SK-N-SH (cell line): Measurements from ENCODE around the gene GFPT2. TPM values are rescaled to one million over a fixed set of nuclear protein-coding genes. Genes with fewer than 3 reads are reported as not detected.

Experiments
- CTCF ChIA-PET: fragments of 300-600, 350-600 bp; formaldehyde crosslinking; extraction: SDS; loops from one replicate; lab custom pipeline; 2021; lab: Yijun Ruan, JAX
- POLR2A ChIA-PET: fragments of 350-600 bp; sonication (Branson Sonifier 250); formaldehyde crosslinking; extraction: SDS; loops from one replicate; lab custom pipeline; 2020; ENCODE audit warnings: antibody characterized with exemption, inconsistent platforms; lab: Yijun Ruan, JAX
- DNase-seq: peaks from one replicate; pipeline ENCODE4 v3.0.0; 2012
- H2AFZ ChIP-seq: fragments of 200-600 bp; sonication (generic); 2 replicates; pipeline ENCODE4 v1.8.1; 2016; ENCODE audit warnings: antibody characterized with exemption, mild to moderate bottlenecking, low read depth
- H3F3A ChIP-seq: fragments of 200-600 bp; sonication (generic); replicated peaks from 2 replicates; pipeline ENCODE3; 2016; ENCODE audit warnings: antibody characterized with exemption, mild to moderate bottlenecking; ENCODE audit not compliant: insufficient read depth
- H3K27ac ChIP-seq, 2 experiments: fragments of 200-500 bp in 1 of 2; fragments of 200-600 bp in 1 of 2; sonication (Bioruptor generic) in 1 of 2; sonication (generic), shearing (Covaris generic) in 1 of 2; 2 replicates each; pipeline versions ENCODE4 v1.5.1 to v1.6.1; 2014 to 2016; ENCODE audit warnings: low read depth in 2 of 2, inconsistent platforms in 1 of 2, low read length in 1 of 2, mild to moderate bottlenecking in 1 of 2, mixed read lengths in 1 of 2
- H3K27me3 ChIP-seq: fragments of 200-600 bp; sonication (generic), shearing (Covaris generic); 2 replicates; pipeline ENCODE4 v1.6.1; 2016; ENCODE audit warnings: mixed run types; ENCODE audit not compliant: insufficient read depth
- H3K36me3 ChIP-seq, 2 experiments: fragments of 200-500 bp in 1 of 2; fragments of 200-600 bp in 1 of 2; sonication (Bioruptor generic) in 1 of 2; sonication (generic) in 1 of 2; replicated peaks in 1 of 2; 2 replicates each; pipeline versions ENCODE3 to v1.5.1; 2014 to 2016; ENCODE audit warnings: low read length in 1 of 2, mild to moderate bottlenecking in 1 of 2; ENCODE audit not compliant: insufficient read depth in 2 of 2, control insufficient read depth in 1 of 2
- H3K4me1 ChIP-seq, 2 experiments: fragments of 200-500 bp in 1 of 2; fragments of 200-600 bp in 1 of 2; sonication (Bioruptor generic) in 1 of 2; sonication (generic), shearing (Covaris generic) in 1 of 2; 2 replicates each; pipeline versions ENCODE4 v1.5.1 to v1.6.1; 2014 to 2016; ENCODE audit warnings: low read depth in 1 of 2, low read length in 1 of 2, mixed run types in 1 of 2; ENCODE audit not compliant: insufficient read depth in 2 of 2, control insufficient read depth in 1 of 2
- H3K4me2 ChIP-seq: fragments of 200-600 bp; sonication (generic), shearing (Covaris generic); 2 replicates; pipeline ENCODE4 v1.6.1; 2017; ENCODE audit warnings: mixed run types
- H3K4me3 ChIP-seq, 2 experiments: fragments of 200-500 bp in 1 of 2; fragments of 200-600 bp in 1 of 2; sonication (Bioruptor generic) in 1 of 2; sonication (generic), shearing (Covaris generic) in 1 of 2; 2 replicates each; pipeline versions ENCODE4 v1.5.1 to v1.8.1; 2014 to 2016; ENCODE audit warnings: low read depth in 2 of 2, inconsistent platforms in 1 of 2, low read length in 1 of 2, mild to moderate bottlenecking in 1 of 2, mixed read lengths in 1 of 2, moderate library complexity in 1 of 2
- H3K79me2 ChIP-seq: fragments of 200-600 bp; sonication (generic); 2 replicates; pipeline ENCODE4 v1.8.1; 2017; ENCODE audit warnings: mild to moderate bottlenecking; ENCODE audit not compliant: insufficient read depth
- H3K9ac ChIP-seq: fragments of 200-600 bp; sonication (generic); 2 replicates; pipeline ENCODE4 v1.6.1; 2017; ENCODE audit warnings: mixed run types
- H3K9me2 ChIP-seq: fragments of 200-600 bp; sonication (generic); 2 replicates; pipeline ENCODE4 v1.6.1; 2017; ENCODE audit warnings: mixed run types
- H3K9me3 ChIP-seq: fragments of 200-600 bp; sonication (generic); 2 replicates; pipeline ENCODE4 v1.6.1; 2017; ENCODE audit warnings: mixed run types, mild to moderate bottlenecking, moderate library complexity
- H4K20me1 ChIP-seq: fragments of 200-600 bp; sonication (generic); 2 replicates; pipeline ENCODE4 v1.6.1; 2017; ENCODE audit warnings: mild to moderate bottlenecking, mixed run types; ENCODE audit not compliant: insufficient read depth
- CHD2 ChIP-seq: fragments of 150-350 bp; IDR thresholded peaks from 2 replicates; pipeline ENCODE4 v1.6.1; 2018; ENCODE audit warnings: low read length; ENCODE audit not compliant: partially characterized antibody
- ELF1 ChIP-seq: IDR thresholded peaks from 2 replicates; pipeline ENCODE4 v1.4.0; 2012
- EP300 ChIP-seq, 2 experiments: IDR thresholded peaks; 2 replicates each; pipeline versions ENCODE4 v1.4.0 to v1.6.1; 2012; ENCODE audit warnings: borderline replicate concordance in 1 of 2, low read depth in 1 of 2, low read length in 1 of 2
- EZH2phosphoT487 ChIP-seq: fragments of 200-600 bp; sonication (generic); IDR thresholded peaks from 2 replicates; pipeline ENCODE4 v1.6.1; 2017; ENCODE audit warnings: low read depth, mixed run types, mild to moderate bottlenecking, antibody characterized with exemption, moderate library complexity, borderline replicate concordance
- FOXM1 ChIP-seq: IDR thresholded peaks from 2 replicates; pipeline ENCODE4 v1.4.0; 2012; ENCODE audit warnings: low read depth, mild to moderate bottlenecking
- GATA2 ChIP-seq: sonication (generic); formaldehyde crosslinking; IDR thresholded peaks from 2 replicates; pipeline ENCODE4 v1.5.0; 2020; ENCODE audit warnings: mild to moderate bottlenecking, missing genetic modification reagents
- IRF3 ChIP-seq: fragments of 150-350 bp; IDR thresholded peaks from 2 replicates; pipeline ENCODE4 v1.6.1; 2016; ENCODE audit warnings: mild to moderate bottlenecking, low read depth, low read length
- MXI1 ChIP-seq: IDR thresholded peaks from 2 replicates; pipeline ENCODE4 v1.6.1; 2012; ENCODE audit warnings: mild to moderate bottlenecking, low read depth, low read length, improper control_type of control experiment
- NRF1 ChIP-seq: IDR thresholded peaks from 2 replicates; pipeline ENCODE4 v1.6.1; 2012; ENCODE audit warnings: low read depth, mild to moderate bottlenecking, low read length
- RAD21 ChIP-seq: IDR thresholded peaks from 2 replicates; pipeline ENCODE4 v1.6.1; 2012; ENCODE audit warnings: mild to moderate bottlenecking, low read length
- RCOR1 ChIP-seq: fragments of 150-350 bp; IDR thresholded peaks from 2 replicates; pipeline ENCODE4 v1.6.1; 2017; ENCODE audit warnings: antibody characterized with exemption, low read length
- RFX5 ChIP-seq: IDR thresholded peaks from 2 replicates; pipeline ENCODE4 v1.6.1; 2012; ENCODE audit warnings: mild to moderate bottlenecking, improper control_type of control experiment, low read length
- RXRA ChIP-seq: IDR thresholded peaks from 2 replicates; pipeline ENCODE4 v1.4.0; 2012; ENCODE audit warnings: low read depth, mild to moderate bottlenecking, borderline replicate concordance
- SIN3A ChIP-seq: IDR thresholded peaks from 2 replicates; pipeline ENCODE4 v1.6.1; 2012; ENCODE audit warnings: low read depth, mild to moderate bottlenecking, low read length, moderate library complexity, borderline replicate concordance
- SMC3 ChIP-seq: IDR thresholded peaks from 2 replicates; pipeline ENCODE4 v1.6.1; 2012; ENCODE audit warnings: low read depth, low read length, improper control_type of control experiment
- TAF1 ChIP-seq: IDR thresholded peaks from 2 replicates; pipeline ENCODE4 v1.6.1; 2012; ENCODE audit warnings: low read depth, mild to moderate bottlenecking, low read length, moderate library complexity, borderline replicate concordance
- TCF12 ChIP-seq: IDR thresholded peaks from 2 replicates; pipeline ENCODE4 v1.4.0; 2012
- USF2 ChIP-seq: fragments of 150-350 bp; IDR thresholded peaks from 2 replicates; pipeline ENCODE4 v1.6.1; 2017; ENCODE audit warnings: antibody characterized with exemption, low read length, low read depth, borderline replicate concordance
- YY1 ChIP-seq: IDR thresholded peaks from 2 replicates; pipeline ENCODE4 v1.4.0; 2012; ENCODE audit warnings: low read depth, mild to moderate bottlenecking
- ZBTB33 ChIP-seq: IDR thresholded peaks from 2 replicates; pipeline ENCODE4 v1.4.0; 2012; ENCODE audit warnings: low read depth, borderline replicate concordance
- WGBS: methylation state at CpG from one replicate; pipeline ENCODE4 v1.1.6; 2017; ENCODE audit warnings: low lambda C conversion rate; 5-methylcytosine and 5-hydroxymethylcytosine counted together
- polyA plus RNA-seq, 3 experiments: library from polyadenylated mRNA; depleted of rRNA; stranded (reverse); fragments of >200 nt; gene quantifications; 2 replicates each; pipeline ENCODE4 v1.2.3, GENCODE V29; 2012

Gene GFPT2
- polyA plus RNA-seq, 1 of the 3 experiments (the other 2 are of a cell fraction), result 8.1 TPM

GRCh38 chr5:180375291-180375690, 22.2 kb upstream of the GFPT2 start (continued):
- TF ChIP-seq ZBTB33, result no peak

GRCh38 chr5:180373870-180374269, 20.7 kb upstream of the GFPT2 start:
- H3K9me3 ChIP-seq, result no peaks in the 10 kb centered on the region
- ChIA-PET POLR2A (no interaction called here), CTCF (interaction anchor here (1.4 kb wide), 1 partner anchor 97 kb away, joined by 4 read pairs; no protein-coding TSS in a partner anchor)
- no peaks in the 10 kb centered on the region for H3F3A ChIP-seq
- peaks cover 0 to 9% of the 10 kb centered on the region in 2 experiments; a peak in 1 of 4 replicates for H3K4me1 ChIP-seq
- no peak overlapping the region for H2AFZ ChIP-seq
- no peaks in the 10 kb centered on the region for H4K20me1 ChIP-seq
- no peak overlapping the region for H3K9ac ChIP-seq
- WGBS, result 53% methylated on average over 3 of the region's 3 CpGs
- no peak for DNase-seq
- TF ChIP-seq RAD21 (no peak), FOXM1 (no peak), NRF1 (no peak), USF2 (no peak), RXRA (no peak), TAF1 (no peak), YY1 (no peak), CHD2 (no peak), ELF1 (no peak), EZH2phosphoT487 (no peak), SIN3A (no peak), EP300 (IDR thresholded peaks at IDR 0.05; ENCODE audit: borderline replicate concordance in 1 of 2, low read depth in 1 of 2, low read length in 1 of 2) (no peak), TCF12 (no peak), GATA2 (CRISPR knock-in tag) (no peak), ZBTB33 (no peak), RCOR1 (no peak), MXI1 (no peak), SMC3 (no peak), IRF3 (no peak), RFX5 (no peak)
- H3K4me2 ChIP-seq, result no peak overlapping the region
- H3K79me2 ChIP-seq, result no peaks in the 10 kb centered on the region
- H3K9me2 ChIP-seq, result no peaks in the 10 kb centered on the region
- no peak overlapping the region for H3K4me3 ChIP-seq
- no peak overlapping the region for H3K27ac ChIP-seq
- H3K27me3 ChIP-seq, result no peaks in the 10 kb centered on the region
- H3K36me3 ChIP-seq, result no peaks in the 10 kb centered on the region
